VCaP (cell line): ENCODE data around the gene DDX31.

Source experiments
- H3K27ac ChIP-seq: fragments of 450-650 bp; 2 replicates; pipeline ENCODE4 v1.5.1; 2017
- CTCF ChIP-seq: fragments of 450-650 bp; conservative IDR thresholded peaks from 2 replicates; pipeline ENCODE4 v1.5.1; 2017; ENCODE audit warnings: mild to moderate bottlenecking, moderate library complexity

The DDX31 gene

GRCh38 chr9:132586830-132587591 lies 82.8 kb downstream of the DDX31 start:
- TF ChIP-seq CTCF, result no peak
- no peak overlapping the region for H3K27ac ChIP-seq

GRCh38 chr9:132585954-132586829 lies 83.6 kb downstream of the DDX31 start:
- H3K27ac ChIP-seq, result no peak overlapping the region
- no peak for TF ChIP-seq CTCF

GRCh38 chr9:132584601-132585560 lies 84.9 kb downstream of the DDX31 start:
- no peak overlapping the region for H3K27ac ChIP-seq
- TF ChIP-seq CTCF, result no peak

- no peak for TF ChIP-seq CTCF
- no peak overlapping the region for H3K27ac ChIP-seq
Observed at GRCh38 chr9:132583584-132584304, 86.0 kb downstream of the DDX31 start.

GRCh38 chr9:132582786-132583583 lies 86.8 kb downstream of the DDX31 start:
- no peak overlapping the region for H3K27ac ChIP-seq
- no peak for TF ChIP-seq CTCF

GRCh38 chr9:132582276-132582785 lies 87.5 kb downstream of the DDX31 start, which contains the start of gene BARHL1:
Gene BARHL1 (plus strand): TSS chr9:132582606. CDS start chr9:132582798, 192 bp downstream.
- 0 out of 2 replicates have a peak, but pooled peaks have one; percentile 25 for TF ChIP-seq CTCF
- H3K27ac ChIP-seq, result peak within 1 kb of the TSS; percentile 27; the same call in 1 of the 2 replicates
